Suprapubic skin (tissue), 4 donors: ENCODE results near the gene VIT. TPM values are rescaled to one million over a fixed set of nuclear protein-coding genes. Genes with fewer than 3 reads are reported as not detected.
A peak's percentile ranks its signal among the peaks of the same experiment; 100 is the strongest.
"Not testable (repeated sequence)": the region's sequence is repeated elsewhere in the genome, so short reads cannot be mapped to it uniquely, and the experiment has no call there.

Experiments used
- DNase-seq, 2 donors: peaks; one replicate each; pipeline ENCODE4 v3.0.0-alpha.2; 2019; ENCODE audit warnings: low spot score in 2 of 2
- H3K27ac ChIP-seq: fragments of 200-600 bp; sonication (generic); one replicate; pipeline ENCODE4 v1.5.1; 2019
- H3K27me3 ChIP-seq: fragments of 200-600 bp; sonication (generic); one replicate; pipeline ENCODE4 v1.5.1; 2019
- H3K36me3 ChIP-seq: fragments of 200-600 bp; sonication (generic); one replicate; pipeline ENCODE4 v1.5.1; 2019
- H3K4me1 ChIP-seq: fragments of 200-600 bp; sonication (generic); one replicate; pipeline ENCODE4 v1.5.1; 2019
- H3K4me3 ChIP-seq: fragments of 200-600 bp; sonication (generic); one replicate; pipeline ENCODE4 v1.5.1; 2019; ENCODE audit warnings: mild to moderate bottlenecking
- H3K9me3 ChIP-seq: fragments of 200-600 bp; sonication (generic); one replicate; pipeline ENCODE4 v1.5.1; 2019
- CTCF ChIP-seq, 2 donors: fragments of 200-600 bp in 1 of 2; fragments of 450-650 bp in 1 of 2; sonication (generic) in 1 of 2; IDR thresholded peaks; one replicate each; pipeline ENCODE4 v1.5.1; 2016 to 2019; ENCODE audit warnings: antibody characterized with exemption in 2 of 2, mild to moderate bottlenecking in 1 of 2, moderate library complexity in 1 of 2
- EP300 ChIP-seq: sonication (generic); formaldehyde crosslinking; IDR thresholded peaks from one replicate; pipeline ENCODE4 v1.6.1; 2017; ENCODE audit warnings: antibody characterized with exemption
- POLR2A ChIP-seq, 2 donors: fragments of 450-650 bp; IDR thresholded peaks; one replicate each; pipeline ENCODE4 v1.6.1; 2017; ENCODE audit warnings: antibody characterized with exemption in 2 of 2, mild to moderate bottlenecking in 2 of 2, moderate library complexity in 2 of 2
- POLR2AphosphoS5 ChIP-seq, 3 donors: sonication (generic); formaldehyde crosslinking; IDR thresholded peaks; one replicate each; pipeline ENCODE4 v1.6.1; 2017; ENCODE audit warnings: antibody characterized with exemption in 3 of 3
- WGBS: methylation state at CpG from one replicate; pipeline ENCODE4 v1.1.5; 2018; 5-methylcytosine and 5-hydroxymethylcytosine counted together
- total RNA-seq, 4 donors: library from RNA; depleted of rRNA; stranded (reverse); fragments of >200 nt; gene quantifications; one replicate each; pipeline ENCODE4 v1.1.0, GENCODE V29; 2016

VIT gene
- total RNA-seq, 4 donors from 2014 or later: 5.6 to 9.8 (median 9.1) TPM

GRCh38 chr2:36683002-36683401, 13.5 kb upstream of the VIT start:
- no peak overlapping the region for H3K27ac ChIP-seq
- H3K4me1 ChIP-seq: no peaks in the 10 kb centered on the region
- TF ChIP-seq POLR2AphosphoS5 (IDR thresholded peaks at IDR 0.05) (no peak), EP300 (no peak), POLR2A (IDR thresholded peaks at IDR 0.05) (no peak), CTCF (IDR thresholded peaks at IDR 0.05) (no peak)
- 61% methylated on average over 2 of the region's 2 CpGs for WGBS
- H3K27me3 ChIP-seq: no peaks in the 10 kb centered on the region
- H3K9me3 ChIP-seq: no peaks in the 10 kb centered on the region
- DNase-seq: no peak
- H3K36me3 ChIP-seq: no peaks in the 10 kb centered on the region
- H3K4me3 ChIP-seq: no peak overlapping the region

- H3K4me3 ChIP-seq, H3K9me3 ChIP-seq, H3K36me3 ChIP-seq, H3K27ac ChIP-seq, DNase-seq, H3K4me1 ChIP-seq, H3K27me3 ChIP-seq: not testable (repeated sequence)
- WGBS: 90% methylated on average over 10 of the region's 30 CpGs
Observed at GRCh38 chr2:36688291-36688690, 8.2 kb upstream of the VIT start.

GRCh38 chr2:36689013-36689412, 7.5 kb upstream of the VIT start:
- not testable (repeated sequence) for H3K4me3 ChIP-seq, H3K27me3 ChIP-seq, H3K4me1 ChIP-seq, DNase-seq, H3K27ac ChIP-seq, H3K36me3 ChIP-seq, H3K9me3 ChIP-seq
- 96% methylated on average over 15 of the region's 15 CpGs for WGBS

GRCh38 chr2:36692121-36692520, 4.4 kb upstream of the VIT start:
- 51% methylated on average over 2 of the region's 2 CpGs for WGBS
- Histone ChIP-seq H3K4me1 (peaks cover 2% of the 10 kb centered on the region), H3K36me3 (no peaks in the 10 kb centered on the region), H3K4me3 (no peak overlapping the region), H3K9me3 (no peaks in the 10 kb centered on the region), H3K27ac (no peak overlapping the region), H3K27me3 (no peaks in the 10 kb centered on the region)
- no peak for DNase-seq
- no peak for TF ChIP-seq POLR2AphosphoS5 (IDR thresholded peaks at IDR 0.05)
- TF ChIP-seq POLR2A (IDR thresholded peaks at IDR 0.05): no peak
- TF ChIP-seq EP300: no peak
- no peak for TF ChIP-seq CTCF (IDR thresholded peaks at IDR 0.05)

GRCh38 chr2:36693825-36694224, 2.7 kb upstream of the VIT start:
- Histone ChIP-seq H3K27me3 (no peaks in the 10 kb centered on the region), H3K36me3 (no peaks in the 10 kb centered on the region), H3K9me3 (no peaks in the 10 kb centered on the region), H3K27ac (no peak overlapping the region), H3K4me3 (no peak overlapping the region), H3K4me1 (peaks cover 2% of the 10 kb centered on the region)
- WGBS: 95% methylated on average over 7 of the region's 7 CpGs
- DNase-seq: no peak
- no peak for TF ChIP-seq POLR2AphosphoS5 (IDR thresholded peaks at IDR 0.05)
- no peak for TF ChIP-seq EP300
- TF ChIP-seq CTCF (IDR thresholded peaks at IDR 0.05): no peak
- no peak for TF ChIP-seq POLR2A (IDR thresholded peaks at IDR 0.05)

GRCh38 chr2:36695746-36696415, 626 bp upstream of the VIT start:
- Histone ChIP-seq H3K36me3 (no peaks in the 10 kb centered on the region), H3K4me3 (peak overlapping the region; percentile 26), H3K4me1 (peaks cover 4% of the 10 kb centered on the region), H3K9me3 (no peaks in the 10 kb centered on the region), H3K27ac (peak overlapping the region; percentile 27), H3K27me3 (no peaks in the 10 kb centered on the region)
- DNase-seq: no peak
- TF ChIP-seq CTCF (IDR thresholded peaks at IDR 0.05) (peak in 1 of 2 donors; percentile 22), POLR2A (IDR thresholded peaks at IDR 0.05) (no peak)
- WGBS: 34% methylated on average over 7 of the region's 7 CpGs
